GM18867 (cell line): ENCODE data around the gene HPCAL1.
"Not testable (repeated sequence)": the region's sequence is repeated elsewhere in the genome, so short reads cannot be mapped to it uniquely, and the experiment has no call there.

ENCODE experiments used
- ATAC-seq: cut with Tn5 transposase; IDR thresholded peaks from one replicate; pipeline ENCODE4 v1.9.1; 2021; ENCODE audit warnings: mild to moderate bottlenecking, moderate library complexity; ENCODE audit not compliant: unreplicated experiment

The HPCAL1 gene

GRCh38 chr2:10302479-10303180 is at the start of gene HPCAL1:
TSS of gene HPCAL1 (plus strand) at chr2:10302904. CDS start at chr2:10419758, 116,854 bp downstream.
- ATAC-seq: peak; percentile 78

GRCh38 chr2:10253596-10254372 is 48.9 kb upstream of the HPCAL1 start:
- ATAC-seq: no peak

GRCh38 chr2:10254373-10255188 is 48.1 kb upstream of the HPCAL1 start:
- ATAC-seq: no peak

GRCh38 chr2:10255189-10256030 is 47.3 kb upstream of the HPCAL1 start:
- ATAC-seq: no peak

- no peak for ATAC-seq
These were observed 46.6 kb upstream of the HPCAL1 start for GRCh38 chr2:10256031-10256514.

- no peak for ATAC-seq
These were observed 46.1 kb upstream of the HPCAL1 start for GRCh38 chr2:10256515-10257031.

GRCh38 chr2:10257036-10257435 is 45.7 kb upstream of the HPCAL1 start:
- no peak for ATAC-seq

- no peak for ATAC-seq
These were observed 45.1 kb upstream of the HPCAL1 start for GRCh38 chr2:10257500-10258147.

GRCh38 chr2:10258326-10258725 is 44.4 kb upstream of the HPCAL1 start:
- ATAC-seq: no peak

GRCh38 chr2:10258726-10259125 is 44.0 kb upstream of the HPCAL1 start:
- ATAC-seq: no peak

GRCh38 chr2:10260130-10260529 is 42.6 kb upstream of the HPCAL1 start:
- ATAC-seq: no peak

GRCh38 chr2:10263526-10263925 is 39.2 kb upstream of the HPCAL1 start:
- not testable (repeated sequence) for ATAC-seq

GRCh38 chr2:10264506-10265328 is 38.0 kb upstream of the HPCAL1 start:
- no peak for ATAC-seq

- ATAC-seq: no peak
These were observed 37.2 kb upstream of the HPCAL1 start for GRCh38 chr2:10265329-10266132.

GRCh38 chr2:10266133-10266620 is 36.5 kb upstream of the HPCAL1 start:
- no peak for ATAC-seq

GRCh38 chr2:10267036-10267435 is 35.7 kb upstream of the HPCAL1 start:
- no peak for ATAC-seq

GRCh38 chr2:10267551-10268465 is 34.9 kb upstream of the HPCAL1 start:
- ATAC-seq: no peak
